ENCODE data around the gene NEK6.

Gene NEK6

GRCh38 chr9:124365036-124365435 lies 107.3 kb downstream of the NEK6 start:
- ATAC-seq = no peak
- TF ChIP-seq, protein P1, sequence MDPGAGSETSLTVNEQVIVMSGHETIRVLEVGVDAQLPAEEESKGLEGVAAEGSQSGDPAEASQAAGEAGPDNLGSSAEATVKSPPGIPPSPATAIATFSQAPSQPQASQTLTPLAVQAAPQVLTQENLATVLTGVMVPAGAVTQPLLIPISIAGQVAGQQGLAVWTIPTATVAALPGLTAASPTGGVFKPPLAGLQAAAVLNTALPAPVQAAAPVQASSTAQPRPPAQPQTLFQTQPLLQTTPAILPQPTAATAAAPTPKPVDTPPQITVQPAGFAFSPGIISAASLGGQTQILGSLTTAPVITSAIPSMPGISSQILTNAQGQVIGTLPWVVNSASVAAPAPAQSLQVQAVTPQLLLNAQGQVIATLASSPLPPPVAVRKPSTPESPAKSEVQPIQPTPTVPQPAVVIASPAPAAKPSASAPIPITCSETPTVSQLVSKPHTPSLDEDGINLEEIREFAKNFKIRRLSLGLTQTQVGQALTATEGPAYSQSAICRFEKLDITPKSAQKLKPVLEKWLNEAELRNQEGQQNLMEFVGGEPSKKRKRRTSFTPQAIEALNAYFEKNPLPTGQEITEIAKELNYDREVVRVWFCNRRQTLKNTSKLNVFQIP (CRISPR knock-in tag; IDR thresholded peaks at IDR 0.05; ENCODE audit: borderline replicate concordance, low read depth) = no peak
- no peak for TF ChIP-seq TCF4 (CRISPR knock-in tag; IDR thresholded peaks at IDR 0.05; ENCODE audit: borderline replicate concordance)
- no peak for TF ChIP-seq GLIS3 (CRISPR knock-in tag; IDR thresholded peaks at IDR 0.05)
- TF ChIP-seq ZNF70 (CRISPR knock-in tag; IDR thresholded peaks at IDR 0.05) = no peak
- TF ChIP-seq PPARA (CRISPR knock-in tag; IDR thresholded peaks at IDR 0.05; ENCODE audit: borderline replicate concordance) = no peak
- no peak for TF ChIP-seq ZC3H10 (CRISPR knock-in tag; IDR thresholded peaks at IDR 0.05)
- TF ChIP-seq SNAI2 (CRISPR knock-in tag; IDR thresholded peaks at IDR 0.05) = no peak
- TF ChIP-seq ZFP3 (CRISPR knock-in tag; IDR thresholded peaks at IDR 0.05) = no peak
- TF ChIP-seq OSR1 (CRISPR knock-in tag; IDR thresholded peaks at IDR 0.05) = no peak

- no peak for TF ChIP-seq OSR1 (CRISPR knock-in tag; IDR thresholded peaks at IDR 0.05)
- TF ChIP-seq, protein P2, sequence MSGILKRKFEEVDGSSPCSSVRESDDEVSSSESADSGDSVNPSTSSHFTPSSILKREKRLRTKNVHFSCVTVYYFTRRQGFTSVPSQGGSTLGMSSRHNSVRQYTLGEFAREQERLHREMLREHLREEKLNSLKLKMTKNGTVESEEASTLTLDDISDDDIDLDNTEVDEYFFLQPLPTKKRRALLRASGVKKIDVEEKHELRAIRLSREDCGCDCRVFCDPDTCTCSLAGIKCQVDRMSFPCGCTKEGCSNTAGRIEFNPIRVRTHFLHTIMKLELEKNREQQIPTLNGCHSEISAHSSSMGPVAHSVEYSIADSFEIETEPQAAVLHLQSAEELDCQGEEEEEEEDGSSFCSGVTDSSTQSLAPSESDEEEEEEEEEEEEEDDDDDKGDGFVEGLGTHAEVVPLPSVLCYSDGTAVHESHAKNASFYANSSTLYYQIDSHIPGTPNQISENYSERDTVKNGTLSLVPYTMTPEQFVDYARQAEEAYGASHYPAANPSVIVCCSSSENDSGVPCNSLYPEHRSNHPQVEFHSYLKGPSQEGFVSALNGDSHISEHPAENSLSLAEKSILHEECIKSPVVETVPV (CRISPR knock-in tag; IDR thresholded peaks at IDR 0.05) = no peak
- no peak for TF ChIP-seq ESRRG (CRISPR knock-in tag; IDR thresholded peaks at IDR 0.05)
- TF ChIP-seq PPARA (CRISPR knock-in tag; IDR thresholded peaks at IDR 0.05; ENCODE audit: borderline replicate concordance) = no peak
- no peak for TF ChIP-seq PATZ1 (CRISPR knock-in tag; IDR thresholded peaks at IDR 0.05; ENCODE audit: borderline replicate concordance)
- no peak for TF ChIP-seq TCF4 (CRISPR knock-in tag; IDR thresholded peaks at IDR 0.05; ENCODE audit: borderline replicate concordance)
- no peak for TF ChIP-seq SNAI2 (CRISPR knock-in tag; IDR thresholded peaks at IDR 0.05)
- TF ChIP-seq CSDC2 (CRISPR knock-in tag; IDR thresholded peaks at IDR 0.05) = no peak
- no peak for TF ChIP-seq BACH2 (CRISPR knock-in tag; IDR thresholded peaks at IDR 0.05; ENCODE audit: borderline replicate concordance)
- no peak for TF ChIP-seq ZNF565 (CRISPR knock-in tag; conservative IDR thresholded peaks at IDR 0.05; ENCODE audit: low read depth)
- TF ChIP-seq ARNTL (CRISPR knock-in tag; IDR thresholded peaks at IDR 0.05; ENCODE audit: borderline replicate concordance, low read depth) = no peak
- TF ChIP-seq ZFP3 (CRISPR knock-in tag; IDR thresholded peaks at IDR 0.05) = no peak
- TF ChIP-seq ZC3H10 (CRISPR knock-in tag; IDR thresholded peaks at IDR 0.05) = no peak
- TF ChIP-seq GLIS3 (CRISPR knock-in tag; IDR thresholded peaks at IDR 0.05) = no peak
- TF ChIP-seq, protein P1 (CRISPR knock-in tag; IDR thresholded peaks at IDR 0.05; ENCODE audit: borderline replicate concordance, low read depth) = no peak
These were observed 108.9 kb downstream of the NEK6 start for GRCh38 chr9:124366476-124367220.

DNA sequence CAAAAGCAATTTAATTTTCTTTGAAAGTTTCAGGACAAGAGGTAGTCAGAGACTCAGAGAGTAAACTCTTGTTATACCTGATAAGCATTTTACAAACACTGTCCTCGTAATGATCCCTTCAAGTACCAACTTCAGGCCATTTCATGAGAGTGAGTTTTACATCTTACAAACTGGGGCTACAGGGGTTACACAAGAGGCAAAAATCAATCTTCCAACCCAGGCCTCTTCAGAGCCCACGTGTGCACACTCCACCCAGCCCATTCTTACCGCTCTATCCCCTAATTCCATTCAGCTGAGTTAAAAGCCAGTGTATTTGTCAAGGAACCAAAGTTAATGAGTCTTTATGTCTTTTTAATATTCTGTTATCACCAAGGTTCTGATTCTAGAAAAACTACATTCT lies 110.9 kb downstream of the NEK6 start:
- ATAC-seq = no peak
- TF ChIP-seq ARNTL (CRISPR knock-in tag; IDR thresholded peaks at IDR 0.05; ENCODE audit: borderline replicate concordance, low read depth) = no peak
- no peak for TF ChIP-seq RARB (CRISPR knock-in tag; IDR thresholded peaks at IDR 0.05)
- TF ChIP-seq, protein P2 (CRISPR knock-in tag; IDR thresholded peaks at IDR 0.05) = no peak
- TF ChIP-seq ZFP3 (CRISPR knock-in tag; IDR thresholded peaks at IDR 0.05) = no peak

More at GRCh38 chr9:124366476-124367220, 108.9 kb downstream of the NEK6 start:
- no peak for ATAC-seq

DNA sequence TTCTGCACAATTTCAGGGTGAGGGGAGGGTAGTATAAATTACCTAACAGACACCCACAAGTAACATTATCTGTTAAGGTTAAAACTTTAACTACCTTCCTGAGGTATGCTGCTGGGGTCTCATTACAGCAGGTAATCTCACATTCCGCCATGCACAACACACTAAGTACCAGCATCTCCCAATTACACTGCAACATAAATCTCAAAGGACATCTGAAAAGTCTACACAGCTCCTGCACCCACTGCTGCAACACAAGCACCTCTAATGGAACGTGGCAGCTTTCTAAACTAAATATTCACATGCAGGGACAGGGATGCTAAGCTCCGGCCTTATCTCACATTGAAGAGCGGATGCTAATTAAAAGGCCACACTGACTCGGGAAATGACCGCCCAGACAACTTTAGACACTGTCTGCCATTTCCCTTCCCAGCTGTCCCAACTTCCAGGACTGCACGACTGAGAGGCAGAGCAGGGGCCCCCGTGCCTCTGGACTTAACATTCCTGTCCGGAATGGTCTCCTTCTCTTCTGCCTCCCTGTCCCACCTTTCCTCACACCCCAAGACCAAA lies 111.6 kb downstream of the NEK6 start:
- ATAC-seq = no peak
- TF ChIP-seq, protein P3, sequence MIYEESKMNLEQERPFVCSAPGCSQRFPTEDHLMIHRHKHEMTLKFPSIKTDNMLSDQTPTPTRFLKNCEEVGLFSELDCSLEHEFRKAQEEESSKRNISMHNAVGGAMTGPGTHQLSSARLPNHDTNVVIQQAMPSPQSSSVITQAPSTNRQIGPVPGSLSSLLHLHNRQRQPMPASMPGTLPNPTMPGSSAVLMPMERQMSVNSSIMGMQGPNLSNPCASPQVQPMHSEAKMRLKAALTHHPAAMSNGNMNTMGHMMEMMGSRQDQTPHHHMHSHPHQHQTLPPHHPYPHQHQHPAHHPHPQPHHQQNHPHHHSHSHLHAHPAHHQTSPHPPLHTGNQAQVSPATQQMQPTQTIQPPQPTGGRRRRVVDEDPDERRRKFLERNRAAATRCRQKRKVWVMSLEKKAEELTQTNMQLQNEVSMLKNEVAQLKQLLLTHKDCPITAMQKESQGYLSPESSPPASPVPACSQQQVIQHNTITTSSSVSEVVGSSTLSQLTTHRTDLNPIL (CRISPR knock-in tag; IDR thresholded peaks at IDR 0.05; ENCODE audit: low read depth) = no peak
- TF ChIP-seq OSR1 (CRISPR knock-in tag; IDR thresholded peaks at IDR 0.05) (no peak), GLIS3 (CRISPR knock-in tag; IDR thresholded peaks at IDR 0.05) (no peak), PPARA (CRISPR knock-in tag; IDR thresholded peaks at IDR 0.05; ENCODE audit: borderline replicate concordance) (no peak), BACH2 (CRISPR knock-in tag; IDR thresholded peaks at IDR 0.05; ENCODE audit: borderline replicate concordance) (no peak), RARB (CRISPR knock-in tag; IDR thresholded peaks at IDR 0.05) (no peak)
- TF ChIP-seq, protein P1 (CRISPR knock-in tag; IDR thresholded peaks at IDR 0.05; ENCODE audit: borderline replicate concordance, low read depth) = no peak

Data from SK-N-SH treated with all-trans-retinoic acid at 6 μM for 48 hours (cell line).